Measurements from ENCODE around the gene CENPX. TPM values are rescaled to one million over a fixed set of nuclear protein-coding genes. Genes with fewer than 3 reads are reported as not detected.

The CENPX gene
- total and polyA plus RNA-seq, 10 donors = 25.4 to 91.8 (median 32.9) TPM

GRCh38 chr17:82010575-82011525 lies 11.8 kb downstream of the CENPX start:
- WGBS, 5 donors = 87 to 92% (median 90%) methylated on average over 27 to 39 of the region's 39 CpGs
- no peak for DNase-seq
- intact Hi-C loops (cut with DNase I; ENCODE audit: low total_unique reads) = no loop called here

GRCh38 chr17:82009413-82009812 lies 13.3 kb downstream of the CENPX start:
- intact Hi-C loops (cut with DNase I; ENCODE audit: low total_unique reads) = no loop called here
- Histone ChIP-seq H3K27me3 (replicated peaks in 1 of 7) (no peaks in the 10 kb centered on the region), H3K4me3 (no peak overlapping the region), H3K4me1 (peaks cover 0 to 31% (median 16%) of the 10 kb centered on the region in 6 donors), H3K9me3 (no peaks in the 10 kb centered on the region), H3K27ac (no peak overlapping the region), H3K36me3 (peaks cover 0 to 56% (median 2%) of the 10 kb centered on the region in 6 donors)
- no peak for DNase-seq
- WGBS, 5 donors = 66 to 74% (median 70%) methylated on average over 13 to 15 of the region's 15 CpGs
- TF ChIP-seq POLR2A (IDR thresholded peaks at IDR 0.05) (no peak), CTCF (IDR thresholded peaks at IDR 0.05 in 8 of 11, conservative IDR thresholded peaks at IDR 0.05 in 3 of 11) (no peak), POLR2AphosphoS5 (IDR thresholded peaks at IDR 0.05) (no peak)

More at GRCh38 chr17:82010575-82011525, 11.8 kb downstream of the CENPX start:
- no peak for TF ChIP-seq POLR2A (IDR thresholded peaks at IDR 0.05)
- TF ChIP-seq POLR2AphosphoS5 (IDR thresholded peaks at IDR 0.05) = no peak
- TF ChIP-seq CTCF (IDR thresholded peaks at IDR 0.05 in 8 of 11, conservative IDR thresholded peaks at IDR 0.05 in 3 of 11) = no peak
- H3K27ac ChIP-seq = no peak overlapping the region
- H3K4me3 ChIP-seq = no peak overlapping the region
- peaks cover 0 to 30% (median 18%) of the 10 kb centered on the region in 6 donors for H3K4me1 ChIP-seq
- H3K27me3 ChIP-seq (replicated peaks in 1 of 7) = no peaks in the 10 kb centered on the region
- H3K36me3 ChIP-seq = peaks cover 0 to 56% (median 2%) of the 10 kb centered on the region in 6 donors
- no peaks in the 10 kb centered on the region for H3K9me3 ChIP-seq

- H3K36me3 ChIP-seq = peaks cover 0 to 53% (median 2%) of the 10 kb centered on the region in 6 donors
- 73 to 95% (median 90%) methylated on average over 2 to 28 of the region's 28 CpGs for WGBS, 5 donors
- no peak overlapping the region for H3K27ac ChIP-seq
- TF ChIP-seq POLR2A (IDR thresholded peaks at IDR 0.05) (no peak), POLR2AphosphoS5 (IDR thresholded peaks at IDR 0.05) (no peak), CTCF (IDR thresholded peaks at IDR 0.05 in 8 of 11, conservative IDR thresholded peaks at IDR 0.05 in 3 of 11) (no peak)
- DNase-seq = no peak
- intact Hi-C loops (cut with DNase I; ENCODE audit: low total_unique reads) = no loop called here
- H3K4me1 ChIP-seq = peaks cover 0 to 27% (median 15%) of the 10 kb centered on the region in 6 donors
- H3K27me3 ChIP-seq (replicated peaks in 1 of 7) = no peaks in the 10 kb centered on the region
- H3K9me3 ChIP-seq = no peaks in the 10 kb centered on the region
- no peak overlapping the region for H3K4me3 ChIP-seq
Measured at GRCh38 chr17:82008941-82009405, 13.7 kb downstream of the CENPX start.
